Activated CD8-positive, alpha-beta T cell treated with anti-CD3 and anti-CD28 coated beads for 36 hours (primary cell): Measurements from ENCODE around the gene PACRG. TPM values are rescaled to one million over a fixed set of nuclear protein-coding genes. Genes with fewer than 3 reads are reported as not detected.

Experiments
- ATAC-seq: fragments of 200-7000 bp; cut with Tn5 transposase; one replicate; pipeline ENCODE4 v1.10.0; 2021; ENCODE audit warnings: mild to moderate bottlenecking, moderate library complexity
- CTCF ChIA-PET: fragments of 350-600 bp; sonication (Branson Sonifier 250); formaldehyde crosslinking; loops from one replicate; lab custom pipeline; 2021; ENCODE audit warnings: antibody characterized with exemption; lab: Charles Lee
- POLR2A ChIA-PET: fragments of 350-600 bp; sonication (Branson Sonifier 250); formaldehyde crosslinking; loops from one replicate; lab custom pipeline; 2021; ENCODE audit warnings: antibody characterized with exemption; lab: Charles Lee
- DNase-seq: peaks from one replicate; pipeline ENCODE4 v3.0.0-alpha.2; 2020
- H3K27ac Mint-ChIP-seq: one replicate; pipeline ENCODE4 v1.8.0; 2021; ENCODE audit warnings: mild to moderate bottlenecking, mixed read lengths
- H3K27me3 Mint-ChIP-seq: one replicate; pipeline ENCODE4 v1.8.0; 2021; ENCODE audit warnings: mixed read lengths
- H3K36me3 Mint-ChIP-seq: one replicate; pipeline ENCODE4 v1.8.0; 2021; ENCODE audit warnings: low read depth, mixed read lengths
- H3K4me1 Mint-ChIP-seq: one replicate; pipeline ENCODE4 v1.8.0; 2021; ENCODE audit warnings: low read depth, mixed read lengths
- H3K4me3 Mint-ChIP-seq: one replicate; pipeline ENCODE4 v1.8.0; 2021; ENCODE audit warnings: mild to moderate bottlenecking, moderate library complexity, mixed read lengths
- H3K9me3 Mint-ChIP-seq: one replicate; pipeline ENCODE4 v1.8.0; 2021; ENCODE audit warnings: mixed read lengths
- intact Hi-C: fragments of 100-400 bp; cut with micrococcal nuclease; formaldehyde crosslinking; loops from one replicate; pipeline ENCODE4 v1.10.0; 2022
- total RNA-seq, 2 experiments: library from RNA; stranded (reverse); gene quantifications; one replicate each; pipeline ENCODE4 v1.2.3, GENCODE V29; 2021
- TF ChIP-seq, protein P1 (sequence below): fragments of 200-600 bp; IDR thresholded peaks from one replicate; pipeline ENCODE4 v1.8.0; 2022; ENCODE audit warnings: antibody characterized with exemption, mild to moderate bottlenecking

Gene PACRG
- total RNA-seq, 2 experiments from 2014 or later = not detected

DNA sequence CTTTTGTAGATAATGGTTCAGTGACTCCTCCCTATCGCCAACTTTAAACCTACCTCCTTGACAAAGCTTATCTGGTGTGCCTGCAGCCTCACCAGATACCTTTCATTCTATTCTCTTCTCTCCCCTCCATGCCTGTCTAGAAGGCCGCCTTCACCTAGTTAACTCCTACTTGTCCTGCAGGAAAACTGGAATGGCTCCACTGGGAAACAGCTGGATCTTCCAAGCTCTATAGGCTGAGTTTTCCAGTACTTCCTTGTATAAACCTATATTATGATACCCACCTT lies 6.4 kb upstream of the PACRG start:
- ChIA-PET POLR2A (no interaction called here), CTCF (no interaction called here)
- ATAC-seq = no peak
- intact Hi-C loops = no loop called here
- TF ChIP-seq, protein P1, sequence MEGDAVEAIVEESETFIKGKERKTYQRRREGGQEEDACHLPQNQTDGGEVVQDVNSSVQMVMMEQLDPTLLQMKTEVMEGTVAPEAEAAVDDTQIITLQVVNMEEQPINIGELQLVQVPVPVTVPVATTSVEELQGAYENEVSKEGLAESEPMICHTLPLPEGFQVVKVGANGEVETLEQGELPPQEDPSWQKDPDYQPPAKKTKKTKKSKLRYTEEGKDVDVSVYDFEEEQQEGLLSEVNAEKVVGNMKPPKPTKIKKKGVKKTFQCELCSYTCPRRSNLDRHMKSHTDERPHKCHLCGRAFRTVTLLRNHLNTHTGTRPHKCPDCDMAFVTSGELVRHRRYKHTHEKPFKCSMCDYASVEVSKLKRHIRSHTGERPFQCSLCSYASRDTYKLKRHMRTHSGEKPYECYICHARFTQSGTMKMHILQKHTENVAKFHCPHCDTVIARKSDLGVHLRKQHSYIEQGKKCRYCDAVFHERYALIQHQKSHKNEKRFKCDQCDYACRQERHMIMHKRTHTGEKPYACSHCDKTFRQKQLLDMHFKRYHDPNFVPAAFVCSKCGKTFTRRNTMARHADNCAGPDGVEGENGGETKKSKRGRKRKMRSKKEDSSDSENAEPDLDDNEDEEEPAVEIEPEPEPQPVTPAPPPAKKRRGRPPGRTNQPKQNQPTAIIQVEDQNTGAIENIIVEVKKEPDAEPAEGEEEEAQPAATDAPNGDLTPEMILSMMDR = no peak
- no peak overlapping the region for H3K4me3 Mint-ChIP-seq
- H3K9me3 Mint-ChIP-seq = peaks cover 4% of the 10 kb centered on the region
- no peaks in the 10 kb centered on the region for H3K36me3 Mint-ChIP-seq
- no peak overlapping the region for H3K27ac Mint-ChIP-seq
- peaks cover under 1% of the 10 kb centered on the region for H3K4me1 Mint-ChIP-seq
- no peak for DNase-seq
- no peaks in the 10 kb centered on the region for H3K27me3 Mint-ChIP-seq

DNA sequence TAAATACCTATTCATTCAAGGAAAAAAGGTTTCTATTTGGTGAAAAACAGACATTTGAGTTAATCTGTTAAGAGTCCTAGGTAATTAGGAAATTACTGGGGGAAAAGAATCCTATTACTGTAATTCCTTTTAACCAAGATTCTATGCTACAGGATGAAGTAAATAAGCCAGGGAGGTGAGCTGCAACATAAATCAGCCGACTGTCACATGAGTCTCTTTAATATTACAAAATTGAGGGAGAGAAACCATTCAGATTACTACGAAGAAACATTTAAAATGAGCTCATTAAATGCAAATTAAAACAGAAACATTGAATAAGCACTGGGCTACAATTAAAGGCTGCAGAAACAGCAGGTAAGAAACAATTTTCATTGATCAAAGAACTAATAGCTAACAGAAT lies 5.5 kb upstream of the PACRG start:
- TF ChIP-seq, protein P1 = no peak
- DNase-seq (no peak), ATAC-seq (no peak)
- ChIA-PET POLR2A (no interaction called here), CTCF (no interaction called here)
- H3K4me1 Mint-ChIP-seq = peaks cover 7% of the 10 kb centered on the region
- peaks cover 2% of the 10 kb centered on the region for H3K9me3 Mint-ChIP-seq
- H3K27me3 Mint-ChIP-seq = no peaks in the 10 kb centered on the region
- no peak overlapping the region for H3K27ac Mint-ChIP-seq
- H3K4me3 Mint-ChIP-seq = no peak overlapping the region
- H3K36me3 Mint-ChIP-seq = no peaks in the 10 kb centered on the region
- intact Hi-C loops = no loop called here

DNA sequence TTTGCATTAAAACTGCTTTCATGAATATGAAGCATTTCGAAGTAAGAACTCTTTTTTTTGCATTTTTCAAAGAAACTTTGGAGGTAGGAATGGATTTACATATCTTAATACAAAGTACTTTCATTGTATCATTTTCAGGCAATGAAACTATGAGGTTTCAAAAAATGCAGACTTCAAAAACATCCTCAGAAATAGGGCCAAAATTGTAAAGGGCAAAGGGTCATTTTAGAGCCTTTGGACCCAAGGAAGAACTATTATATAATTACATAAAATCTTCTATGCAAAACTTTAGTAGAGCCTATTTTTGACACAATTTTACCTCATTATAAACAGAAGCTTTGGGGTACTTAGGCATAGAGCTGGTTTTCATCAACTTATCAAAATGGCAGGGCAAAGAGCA lies 5.1 kb upstream of the PACRG start:
- CTCF ChIA-PET = no interaction called here
- intact Hi-C loops = no loop called here
- H3K4me3 Mint-ChIP-seq = no peak overlapping the region

DNA sequence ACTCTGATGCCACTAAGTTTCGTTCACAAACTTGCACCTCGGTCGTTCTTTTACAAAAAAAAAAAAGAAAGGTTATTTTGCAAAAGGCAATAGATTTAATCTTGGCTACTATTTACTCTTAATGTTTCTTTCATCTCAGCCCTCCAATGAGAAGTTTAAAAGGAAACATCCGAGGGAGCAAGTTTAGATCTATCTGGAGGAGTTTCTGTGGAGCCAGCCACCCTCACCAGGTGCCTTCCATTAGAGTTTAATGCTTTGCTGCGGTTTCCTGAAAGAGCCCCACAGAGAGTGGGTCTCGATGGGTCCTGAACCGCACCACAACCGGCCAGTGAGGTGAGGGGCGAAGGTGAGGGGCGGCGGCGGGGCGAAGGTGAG lies 840 bp upstream of the PACRG start:
- Mint-ChIP-seq H3K4me1 (peaks cover 12% of the 10 kb centered on the region), H3K27me3 (no peaks in the 10 kb centered on the region), H3K27ac (peak overlapping the region; percentile 89), H3K9me3 (no peaks in the 10 kb centered on the region), H3K4me3 (peak overlapping the region; percentile 86), H3K36me3 (no peaks in the 10 kb centered on the region)
- DNase-seq (no peak), ATAC-seq (no peak)
- ChIA-PET POLR2A (no interaction called here), CTCF (interaction anchor here (1.0 kb wide), 1 partner anchor 9 kb away, joined by 3 read pairs; no protein-coding TSS in a partner anchor)
- intact Hi-C loops = no loop called here
- TF ChIP-seq, protein P1 = no peak

More for the DNA sequence above, 5.1 kb upstream of the PACRG start:
- ATAC-seq = no peak
- H3K36me3 Mint-ChIP-seq = no peaks in the 10 kb centered on the region
- peaks cover 7% of the 10 kb centered on the region for H3K4me1 Mint-ChIP-seq
- H3K27ac Mint-ChIP-seq = no peak overlapping the region
- peaks cover 2% of the 10 kb centered on the region for H3K9me3 Mint-ChIP-seq
- POLR2A ChIA-PET = no interaction called here
- DNase-seq = no peak
- TF ChIP-seq, protein P1 = no peak
- H3K27me3 Mint-ChIP-seq = no peaks in the 10 kb centered on the region

DNA sequence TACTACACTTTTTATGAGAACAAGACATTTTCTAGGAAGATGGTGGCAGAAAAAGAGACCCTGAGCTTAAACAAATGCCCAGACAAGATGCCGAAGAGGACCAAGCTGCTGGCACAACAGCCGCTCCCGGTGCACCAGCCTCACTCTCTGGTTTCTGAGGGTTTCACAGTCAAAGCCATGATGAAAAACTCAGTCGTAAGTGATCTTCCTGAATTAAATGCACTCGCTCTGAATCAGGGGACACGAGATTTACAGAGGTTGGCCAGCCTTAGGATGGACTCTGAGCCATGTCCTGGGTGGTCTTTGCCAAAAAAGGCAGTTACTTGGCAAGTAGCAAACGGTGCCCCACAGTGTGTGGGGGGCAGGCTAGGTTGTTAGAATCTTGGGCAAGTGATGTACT lies 423 bp downstream of the PACRG start:
- Mint-ChIP-seq H3K4me1 (peaks cover 12% of the 10 kb centered on the region), H3K27ac (peak overlapping the region; percentile 83), H3K4me3 (peak overlapping the region; percentile 66), H3K27me3 (no peaks in the 10 kb centered on the region), H3K9me3 (no peaks in the 10 kb centered on the region), H3K36me3 (no peaks in the 10 kb centered on the region)
- CTCF ChIA-PET = no interaction called here
- DNase-seq (peak; percentile 4), ATAC-seq (no peak)
- intact Hi-C loops = no loop called here
- POLR2A ChIA-PET = no interaction called here
- TF ChIP-seq, protein P1 = no peak
